NCI-H82 (cell line): Measurements from ENCODE around the gene SPRR3.

ENCODE experiments used
- DNase-seq: peaks from one replicate; lab custom pipeline; 2025; lab: John Stamatoyannopoulos, UW

The SPRR3 gene

GRCh38 chr1:153001382-153001781 lies at the start of gene SPRR3:
Gene SPRR3, plus strand, starts transcription at chr1:153001749. Its CDS starts 1,272 bp downstream, at chr1:153003021.
- no peak for DNase-seq

GRCh38 chr1:152953761-152954160 lies 47.8 kb upstream of the SPRR3 start:
- DNase-seq = no peak

GRCh38 chr1:152954436-152954835 lies 47.1 kb upstream of the SPRR3 start:
- no peak for DNase-seq

- no peak for DNase-seq
Measured at GRCh38 chr1:152957561-152957960, 44.0 kb upstream of the SPRR3 start.

GRCh38 chr1:152959273-152959672 lies 42.3 kb upstream of the SPRR3 start:
- no peak for DNase-seq

GRCh38 chr1:152959801-152960451 lies 41.6 kb upstream of the SPRR3 start:
- no peak for DNase-seq

GRCh38 chr1:152960452-152961044 lies 41.0 kb upstream of the SPRR3 start:
- no peak for DNase-seq

- DNase-seq = peak; percentile 70
Measured at GRCh38 chr1:152961226-152961891, 40.2 kb upstream of the SPRR3 start.

GRCh38 chr1:152962876-152963415 lies 38.6 kb upstream of the SPRR3 start:
- no peak for DNase-seq

GRCh38 chr1:152964536-152964935 lies 37.0 kb upstream of the SPRR3 start:
- no peak for DNase-seq

- no peak for DNase-seq
Measured at GRCh38 chr1:152965853-152966252, 35.7 kb upstream of the SPRR3 start.

- DNase-seq = no peak
Measured at GRCh38 chr1:152967201-152967600, 34.3 kb upstream of the SPRR3 start.

- DNase-seq = no peak
Measured at GRCh38 chr1:152968248-152968647, 33.3 kb upstream of the SPRR3 start.

GRCh38 chr1:152969036-152969435 lies 32.5 kb upstream of the SPRR3 start:
- DNase-seq = no peak

GRCh38 chr1:152970495-152970894 lies 31.1 kb upstream of the SPRR3 start, which contains the start of gene SPRR4:
Gene SPRR4, plus strand, starts transcription at chr1:152970648. Its CDS starts 1,243 bp downstream, at chr1:152971891.
- DNase-seq = no peak

GRCh38 chr1:152972196-152972886 lies 29.2 kb upstream of the SPRR3 start:
- no peak for DNase-seq

GRCh38 chr1:152976688-152977087 lies 24.9 kb upstream of the SPRR3 start:
- no peak for DNase-seq

GRCh38 chr1:152977614-152978013 lies 23.9 kb upstream of the SPRR3 start:
- DNase-seq = no peak

- no peak for DNase-seq
Measured at GRCh38 chr1:152980676-152981075, 20.9 kb upstream of the SPRR3 start.

- no peak for DNase-seq
Measured at GRCh38 chr1:152981146-152981871, 20.2 kb upstream of the SPRR3 start.

GRCh38 chr1:152982076-152982475 lies 19.5 kb upstream of the SPRR3 start:
- peak; percentile 42 for DNase-seq

- peak; percentile 14 for DNase-seq
Measured at GRCh38 chr1:152983234-152983633, 18.3 kb upstream of the SPRR3 start.
